HL-60 (cell line): ENCODE measurements around the gene CREB5.

Source experiments
- DNase-seq, 2 experiments: peaks; one replicate each; pipeline ENCODE4 v3.0.0-alpha.2; 2010 to 2020; ENCODE audit warnings: low read depth in 1 of 2, low spot score in 1 of 2
- H3K27ac ChIP-seq: fragments of 250-450 bp; sonication (Bioruptor Pico); replicated peaks from 2 replicates; pipeline ENCODE4 v1.5.1; 2020; ENCODE audit warnings: mild to moderate bottlenecking, moderate library complexity
- H3K27me3 ChIP-seq: fragments of 250-450 bp; sonication (Bioruptor Pico); 2 replicates; pipeline ENCODE4 v1.5.1; 2021; ENCODE audit warnings: mild to moderate bottlenecking, moderate library complexity; ENCODE audit not compliant: insufficient read depth, poor library complexity, severe bottlenecking
- H3K4me3 ChIP-seq: replicated peaks from 2 replicates; pipeline ENCODE4 v1.5.1; 2011; ENCODE audit warnings: mild to moderate bottlenecking, control low read depth, low read length; ENCODE audit not compliant: insufficient read depth
- GABPA ChIP-seq: IDR thresholded peaks from 2 replicates; pipeline ENCODE4 v1.6.1; 2012; ENCODE audit warnings: low read depth
- POLR2AphosphoS5 ChIP-seq: IDR thresholded peaks from 2 replicates; pipeline ENCODE4 v1.6.1; 2012; ENCODE audit warnings: low read depth
- REST ChIP-seq: IDR thresholded peaks from 2 replicates; pipeline ENCODE4 v1.6.1; 2012; ENCODE audit warnings: low read depth; ENCODE audit not compliant: insufficient replicate concordance
- SPI1 ChIP-seq: IDR thresholded peaks from 2 replicates; pipeline ENCODE4 v1.6.1; 2012; ENCODE audit warnings: low read depth, mild to moderate bottlenecking, borderline replicate concordance
- TF ChIP-seq, protein P1 (sequence below): IDR thresholded peaks from one replicate; pipeline ENCODE4 v1.5.1; 2011; ENCODE audit warnings: low read length, control low read depth, inconsistent platforms; ENCODE audit not compliant: insufficient read depth

Gene CREB5

DNA sequence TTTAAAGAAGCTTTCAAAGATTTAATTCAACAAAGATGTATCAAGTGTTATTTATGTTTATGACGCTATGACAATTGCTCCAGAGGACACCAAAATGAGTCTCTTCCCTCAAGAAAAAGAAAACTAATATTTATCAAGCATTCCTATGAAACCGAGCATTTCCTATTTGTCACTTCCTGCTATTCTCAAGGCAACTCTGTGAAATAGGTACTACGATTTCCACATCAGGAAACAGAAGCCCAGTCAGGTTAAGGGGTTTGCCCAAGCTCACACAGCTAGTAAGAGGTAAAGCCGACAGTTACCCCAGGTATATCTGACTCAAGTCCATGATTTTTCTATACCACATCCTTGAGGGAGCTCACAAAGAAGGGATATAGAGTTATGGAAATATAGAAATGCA, 459.9 kb downstream of the CREB5 start:
- Histone ChIP-seq H3K4me3 (no peak overlapping the region), H3K27ac (no peak overlapping the region), H3K27me3 (no peaks in the 10 kb centered on the region)
- TF ChIP-seq SPI1, result no peak
- TF ChIP-seq GABPA, result no peak
- no peak for TF ChIP-seq REST
- TF ChIP-seq, protein P1, sequence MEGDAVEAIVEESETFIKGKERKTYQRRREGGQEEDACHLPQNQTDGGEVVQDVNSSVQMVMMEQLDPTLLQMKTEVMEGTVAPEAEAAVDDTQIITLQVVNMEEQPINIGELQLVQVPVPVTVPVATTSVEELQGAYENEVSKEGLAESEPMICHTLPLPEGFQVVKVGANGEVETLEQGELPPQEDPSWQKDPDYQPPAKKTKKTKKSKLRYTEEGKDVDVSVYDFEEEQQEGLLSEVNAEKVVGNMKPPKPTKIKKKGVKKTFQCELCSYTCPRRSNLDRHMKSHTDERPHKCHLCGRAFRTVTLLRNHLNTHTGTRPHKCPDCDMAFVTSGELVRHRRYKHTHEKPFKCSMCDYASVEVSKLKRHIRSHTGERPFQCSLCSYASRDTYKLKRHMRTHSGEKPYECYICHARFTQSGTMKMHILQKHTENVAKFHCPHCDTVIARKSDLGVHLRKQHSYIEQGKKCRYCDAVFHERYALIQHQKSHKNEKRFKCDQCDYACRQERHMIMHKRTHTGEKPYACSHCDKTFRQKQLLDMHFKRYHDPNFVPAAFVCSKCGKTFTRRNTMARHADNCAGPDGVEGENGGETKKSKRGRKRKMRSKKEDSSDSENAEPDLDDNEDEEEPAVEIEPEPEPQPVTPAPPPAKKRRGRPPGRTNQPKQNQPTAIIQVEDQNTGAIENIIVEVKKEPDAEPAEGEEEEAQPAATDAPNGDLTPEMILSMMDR, result no peak
- no peak for TF ChIP-seq POLR2AphosphoS5
- no peak for DNase-seq

DNA sequence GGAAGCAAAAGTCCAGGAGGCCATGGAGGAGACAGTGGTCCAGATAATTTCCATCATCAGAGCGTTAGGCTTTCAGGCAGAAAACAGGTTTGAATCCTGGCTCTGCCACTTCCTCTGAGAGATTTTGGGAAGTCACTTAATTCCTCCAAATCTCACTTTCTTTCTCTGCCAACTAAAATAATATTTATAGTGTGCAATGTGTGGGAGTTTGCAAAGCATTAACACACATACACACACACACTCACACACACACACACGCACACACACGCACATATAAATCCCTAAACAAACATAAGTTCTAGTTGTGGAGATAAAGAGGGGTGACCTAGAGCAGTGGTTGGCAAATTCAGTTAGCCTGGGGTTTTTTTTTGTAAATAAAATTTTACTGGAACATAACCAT, 461.0 kb downstream of the CREB5 start:
- Histone ChIP-seq H3K27ac (no peak overlapping the region), H3K4me3 (no peak overlapping the region), H3K27me3 (no peaks in the 10 kb centered on the region)
- no peak for DNase-seq
- TF ChIP-seq, protein P1, result no peak
- TF ChIP-seq SPI1, result no peak
- no peak for TF ChIP-seq POLR2AphosphoS5
- TF ChIP-seq GABPA, result no peak
- no peak for TF ChIP-seq REST

GRCh38 chr7:28874001-28874400, 461.7 kb downstream of the CREB5 start:
- DNase-seq, result no peak
- H3K4me3 ChIP-seq, result no peak overlapping the region
- H3K27me3 ChIP-seq, result no peaks in the 10 kb centered on the region
- no peak overlapping the region for H3K27ac ChIP-seq
- TF ChIP-seq REST (no peak), GABPA (no peak), SPI1 (no peak), POLR2AphosphoS5 (no peak)
- TF ChIP-seq, protein P1, result no peak
